OCI-LY1 (cell line): ENCODE data around the gene ETDA.

Experiments
- H2AFZ ChIP-seq: fragments of 200-600 bp; sonication (generic), shearing (Covaris generic); 2 replicates; pipeline ENCODE4 v1.6.0; 2014; ENCODE audit warnings: antibody characterized with exemption, mild to moderate bottlenecking, low read length
- H3F3A ChIP-seq: fragments of 200-600 bp; sonication (generic), shearing (Covaris generic); 2 replicates; pipeline ENCODE4 v1.6.0; 2014; ENCODE audit warnings: mild to moderate bottlenecking, antibody characterized with exemption, low read length, moderate library complexity; ENCODE audit not compliant: insufficient read depth
- H3K27ac ChIP-seq: fragments of 200-600 bp; sonication (generic); 2 replicates; pipeline ENCODE4 v1.5.1; 2014; ENCODE audit warnings: low read length, mixed run types, mild to moderate bottlenecking, low read depth; ENCODE audit not compliant: poor library complexity, severe bottlenecking
- H3K27me3 ChIP-seq: fragments of 200-600 bp; sonication (generic); 2 replicates; pipeline ENCODE4 v1.6.0; 2014; ENCODE audit warnings: antibody characterized with exemption, mild to moderate bottlenecking, low read length, moderate library complexity; ENCODE audit not compliant: insufficient read depth
- H3K36me3 ChIP-seq: fragments of 200-600 bp; sonication (generic); 2 replicates; pipeline ENCODE4 v1.6.1; 2014; ENCODE audit warnings: mild to moderate bottlenecking, antibody characterized with exemption, low read length, moderate library complexity, mixed read lengths; ENCODE audit not compliant: insufficient read depth
- H3K4me1 ChIP-seq: fragments of 200-600 bp; sonication (generic); 2 replicates; pipeline ENCODE4 v1.5.1; 2014; ENCODE audit warnings: mild to moderate bottlenecking, low read length, moderate library complexity; ENCODE audit not compliant: insufficient read depth, severe bottlenecking
- H3K4me2 ChIP-seq: fragments of 200-600 bp; sonication (generic), shearing (Covaris generic); 2 replicates; pipeline ENCODE4 v1.6.1; 2014; ENCODE audit warnings: low read length
- H3K4me3 ChIP-seq: fragments of 200-600 bp; sonication (generic); 2 replicates; pipeline ENCODE4 v1.5.1; 2014; ENCODE audit warnings: low read length, low read depth, mild to moderate bottlenecking, mixed read lengths; ENCODE audit not compliant: poor library complexity, severe bottlenecking
- H3K79me2 ChIP-seq: fragments of 200-600 bp; shearing (Covaris generic); 2 replicates; pipeline ENCODE4 v1.6.1; 2016; ENCODE audit warnings: mixed run types, low read length, mixed read lengths; ENCODE audit not compliant: insufficient read depth
- H3K9ac ChIP-seq: fragments of 200-600 bp; sonication (generic), shearing (Covaris generic); 2 replicates; pipeline ENCODE4 v1.6.1; 2014; ENCODE audit warnings: mild to moderate bottlenecking, low read length, mixed read lengths
- H3K9me2 ChIP-seq: fragments of 200-600 bp; sonication (generic), shearing (Covaris generic); 2 replicates; pipeline ENCODE4 v1.6.1; 2014; ENCODE audit warnings: low read depth, mild to moderate bottlenecking, low read length, mixed read lengths
- H3K9me3 ChIP-seq: fragments of 200-600 bp; shearing (Covaris generic); 2 replicates; pipeline ENCODE4 v1.6.1; 2014; ENCODE audit warnings: low read length, mixed read lengths
- H4K20me1 ChIP-seq: fragments of 200-600 bp; sonication (generic), shearing (Covaris generic); 2 replicates; pipeline ENCODE4 v1.6.0; 2016; ENCODE audit warnings: mild to moderate bottlenecking, low read length; ENCODE audit not compliant: insufficient read depth
- CTCF ChIP-seq: fragments of 200-600 bp; sonication (generic), shearing (Covaris generic); IDR thresholded peaks from 2 replicates; pipeline ENCODE4 v1.5.1; 2017; ENCODE audit warnings: mild to moderate bottlenecking, antibody characterized with exemption, low read length, moderate library complexity, mixed read lengths
- EZH2 ChIP-seq: fragments of 200-600 bp; sonication (generic), shearing (Covaris generic); IDR thresholded peaks from 2 replicates; pipeline ENCODE4 v1.8.0; 2017; ENCODE audit warnings: borderline replicate concordance, mixed run types, mild to moderate bottlenecking, antibody characterized with exemption, low read length, moderate library complexity, mixed read lengths

ETDA gene

GRCh38 chrX:135287266-135287823, 35.5 kb downstream of the ETDA start:
- Histone ChIP-seq H3K9ac (no peak overlapping the region), H3K4me2 (no peak overlapping the region), H4K20me1 (no peaks in the 10 kb centered on the region), H3F3A (no peaks in the 10 kb centered on the region), H3K4me3 (no peak overlapping the region), H3K79me2 (no peaks in the 10 kb centered on the region), H3K36me3 (no peaks in the 10 kb centered on the region; the same call in 1 of the 2 replicates), H3K27ac (no peak overlapping the region), H3K27me3 (no peaks in the 10 kb centered on the region), H3K4me1 (no peaks in the 10 kb centered on the region), H3K9me2 (no peaks in the 10 kb centered on the region), H3K9me3 (no peaks in the 10 kb centered on the region), H2AFZ (no peak overlapping the region)
- TF ChIP-seq CTCF (no peak), EZH2 (no peak)

- H2AFZ ChIP-seq, result no peak overlapping the region
- H3F3A ChIP-seq, result no peaks in the 10 kb centered on the region
- no peaks in the 10 kb centered on the region for H3K9me2 ChIP-seq
- TF ChIP-seq CTCF (peak; percentile 27; the same call in 1 of the 2 replicates), EZH2 (no peak)
- no peaks in the 10 kb centered on the region for H3K36me3 ChIP-seq
- H3K27ac ChIP-seq, result no peak overlapping the region
- H4K20me1 ChIP-seq, result no peaks in the 10 kb centered on the region
- H3K4me1 ChIP-seq, result peaks cover 12% of the 10 kb centered on the region
- H3K4me3 ChIP-seq, result peak overlapping the region; percentile 64
- no peaks in the 10 kb centered on the region for H3K79me2 ChIP-seq
- peak overlapping the region; percentile 56 for H3K9ac ChIP-seq
- no peaks in the 10 kb centered on the region for H3K27me3 ChIP-seq
- H3K4me2 ChIP-seq, result peak overlapping the region; percentile 72
- no peaks in the 10 kb centered on the region for H3K9me3 ChIP-seq
These were observed 43.5 kb downstream of the ETDA start for GRCh38 chrX:135295238-135295943.

GRCh38 chrX:135295944-135296305, 44.1 kb downstream of the ETDA start:
- Histone ChIP-seq H4K20me1 (no peaks in the 10 kb centered on the region), H3K36me3 (no peaks in the 10 kb centered on the region), H3K27me3 (no peaks in the 10 kb centered on the region), H3K4me3 (peak overlapping the region; percentile 64), H2AFZ (no peak overlapping the region), H3K27ac (no peak overlapping the region), H3F3A (no peaks in the 10 kb centered on the region), H3K9ac (peak overlapping the region; percentile 56), H3K79me2 (no peaks in the 10 kb centered on the region), H3K9me2 (no peaks in the 10 kb centered on the region), H3K4me1 (peaks cover 12% of the 10 kb centered on the region), H3K9me3 (no peaks in the 10 kb centered on the region), H3K4me2 (peak overlapping the region; percentile 72)
- TF ChIP-seq CTCF (no peak), EZH2 (no peak)
